Measurements from ENCODE around the gene NXF1.

- TF ChIP-seq POLR2A (IDR thresholded peaks at IDR 0.05), result no peak
- TF ChIP-seq POLR2AphosphoS5 (IDR thresholded peaks at IDR 0.05), result no peak
Measured at GRCh38 chr11:62747475-62748160, 57.6 kb downstream of the NXF1 start.

All from spleen (tissue), 3 donors.